ENCODE data around the gene FAXDC2.

FAXDC2 gene

DNA sequence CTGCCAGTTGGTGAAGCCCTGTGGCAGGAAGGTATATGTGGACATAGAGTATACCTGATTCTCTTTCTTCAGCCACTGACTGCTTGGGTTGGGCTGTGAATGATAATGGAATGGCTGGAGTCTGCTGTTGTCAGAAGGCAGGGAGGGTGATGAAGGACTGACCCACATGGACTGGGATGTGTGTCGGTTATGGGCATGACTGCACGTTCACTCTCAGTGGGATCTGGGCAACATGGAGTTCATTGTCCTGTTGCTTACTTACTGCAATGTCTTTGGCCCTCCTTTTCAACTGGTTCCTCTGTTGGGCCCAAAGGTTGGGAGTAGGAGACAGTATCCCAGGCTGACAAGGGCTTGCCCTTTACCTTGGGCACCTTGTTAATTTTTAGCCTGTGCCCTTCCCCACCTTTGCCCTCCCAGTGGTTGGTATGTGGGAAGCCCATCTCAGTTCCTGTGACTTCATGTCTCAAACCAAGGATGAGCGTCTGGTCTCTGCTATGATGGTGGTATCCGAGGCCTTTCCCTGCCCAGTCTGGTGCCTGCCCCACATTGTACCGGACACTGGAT, 34.6 kb downstream of the FAXDC2 start:
- Histone ChIP-seq H3K27ac (replicated peaks) (no peak overlapping the region), H3K4me3 (replicated peaks; ENCODE audit: insufficient read depth, low read length) (no peak overlapping the region), H3K27me3 (ENCODE audit: insufficient read depth, poor library complexity, severe bottlenecking) (no peaks in the 10 kb centered on the region)
- no peak for DNase-seq (ENCODE audit: low read depth in 1 of 2, low spot score in 1 of 2)
- TF ChIP-seq REST (IDR thresholded peaks at IDR 0.05; ENCODE audit: insufficient replicate concordance, low read depth): no peak
- TF ChIP-seq CTCF (IDR thresholded peaks at IDR 0.05; ENCODE audit: insufficient read depth, low read length): no peak
- TF ChIP-seq POLR2AphosphoS5 (IDR thresholded peaks at IDR 0.05; ENCODE audit: low read depth): no peak
- no peak for TF ChIP-seq GABPA (IDR thresholded peaks at IDR 0.05; ENCODE audit: low read depth)
- TF ChIP-seq SPI1 (IDR thresholded peaks at IDR 0.05; ENCODE audit: borderline replicate concordance, low read depth): no peak

DNA sequence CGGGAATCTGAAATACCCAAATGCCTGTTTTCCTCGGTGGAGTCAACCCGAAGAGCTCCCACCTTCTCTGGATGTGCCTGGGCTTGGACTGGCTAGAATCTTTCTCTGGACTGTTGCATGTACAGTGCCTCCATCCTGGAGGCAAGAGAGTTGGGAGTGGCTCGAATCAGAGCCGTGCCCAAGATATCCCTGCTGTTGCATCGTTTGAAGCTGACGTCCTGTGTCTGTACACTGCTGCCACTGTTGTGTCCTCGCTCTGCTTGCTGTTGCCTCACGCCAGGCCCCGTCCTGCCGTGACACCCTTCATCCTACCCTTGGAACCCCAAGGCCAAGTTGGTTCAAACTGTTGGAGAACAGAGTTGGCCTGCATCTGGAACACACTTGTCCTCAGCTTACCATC, 35.4 kb downstream of the FAXDC2 start:
- Histone ChIP-seq H3K4me3 (replicated peaks; ENCODE audit: insufficient read depth, low read length) (no peak overlapping the region), H3K27me3 (ENCODE audit: insufficient read depth, poor library complexity, severe bottlenecking) (no peaks in the 10 kb centered on the region), H3K27ac (replicated peaks) (no peak overlapping the region)
- no peak for DNase-seq (ENCODE audit: low read depth in 1 of 2, low spot score in 1 of 2)
- no peak for TF ChIP-seq REST (IDR thresholded peaks at IDR 0.05; ENCODE audit: insufficient replicate concordance, low read depth)
- TF ChIP-seq GABPA (IDR thresholded peaks at IDR 0.05; ENCODE audit: low read depth): no peak
- no peak for TF ChIP-seq SPI1 (IDR thresholded peaks at IDR 0.05; ENCODE audit: borderline replicate concordance, low read depth)
- TF ChIP-seq POLR2AphosphoS5 (IDR thresholded peaks at IDR 0.05; ENCODE audit: low read depth): 0 out of 2 replicates have a peak, but pooled peaks have one; percentile 2

DNA sequence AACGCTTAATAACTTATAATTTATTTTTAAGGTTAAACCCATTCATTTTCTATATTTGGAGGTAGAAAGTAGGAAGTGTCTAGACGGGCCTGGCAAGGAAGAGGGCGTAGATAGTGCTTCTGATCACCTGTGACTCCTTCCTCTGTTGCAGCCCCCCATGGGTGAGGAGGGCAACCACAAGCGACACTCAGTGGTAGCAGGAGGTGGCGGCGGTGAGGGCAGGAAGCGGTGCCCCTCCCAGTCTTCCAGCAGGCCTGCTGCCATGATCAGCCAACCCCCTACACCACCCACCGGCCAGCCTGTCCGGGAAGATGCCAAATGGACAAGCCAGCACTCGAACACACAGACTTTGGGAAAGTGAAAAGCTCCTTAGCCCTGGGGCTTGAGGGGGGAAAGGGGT, 36.7 kb downstream of the FAXDC2 start:
- TF ChIP-seq POLR2AphosphoS5 (IDR thresholded peaks at IDR 0.05; ENCODE audit: low read depth) (no peak), CTCF (IDR thresholded peaks at IDR 0.05; ENCODE audit: insufficient read depth, low read length) (no peak), SPI1 (IDR thresholded peaks at IDR 0.05; ENCODE audit: borderline replicate concordance, low read depth) (no peak), GABPA (IDR thresholded peaks at IDR 0.05; ENCODE audit: low read depth) (no peak), REST (IDR thresholded peaks at IDR 0.05; ENCODE audit: insufficient replicate concordance, low read depth) (no peak)
- no peak for DNase-seq (ENCODE audit: low read depth in 1 of 2, low spot score in 1 of 2)
- H3K27me3 ChIP-seq (ENCODE audit: insufficient read depth, poor library complexity, severe bottlenecking): no peaks in the 10 kb centered on the region
- H3K4me3 ChIP-seq (replicated peaks; ENCODE audit: insufficient read depth, low read length): no peak overlapping the region
- H3K27ac ChIP-seq (replicated peaks): no peak overlapping the region

Measured in HL-60 (cell line).